Globus pallidus (tissue), 1 donor: ENCODE results near the gene CTNNA3.

Experiments used
- DNase-seq: peaks from one replicate; pipeline ENCODE4 v3.0.0-alpha.2; 2015; ENCODE audit warnings: low spot score

The CTNNA3 gene

GRCh38 chr10:66294538-66294937 lies 1401.5 kb downstream of the CTNNA3 start:
- DNase-seq, result no peak

- no peak for DNase-seq
These were observed 1403.1 kb downstream of the CTNNA3 start for GRCh38 chr10:66292922-66293321.

- DNase-seq, result no peak
These were observed 1403.5 kb downstream of the CTNNA3 start for GRCh38 chr10:66292456-66292855.

GRCh38 chr10:66291133-66291532 lies 1404.9 kb downstream of the CTNNA3 start:
- DNase-seq, result no peak

GRCh38 chr10:66284621-66285020 lies 1411.4 kb downstream of the CTNNA3 start:
- no peak for DNase-seq

- no peak for DNase-seq
These were observed 1412.0 kb downstream of the CTNNA3 start for GRCh38 chr10:66283874-66284464.

GRCh38 chr10:66283064-66283463 lies 1412.9 kb downstream of the CTNNA3 start:
- DNase-seq, result no peak

GRCh38 chr10:66281327-66281726 lies 1414.7 kb downstream of the CTNNA3 start:
- DNase-seq, result no peak

- no peak for DNase-seq
These were observed 1418.5 kb downstream of the CTNNA3 start for GRCh38 chr10:66277481-66277880.

- no peak for DNase-seq
These were observed 1422.0 kb downstream of the CTNNA3 start for GRCh38 chr10:66273966-66274519.

GRCh38 chr10:66265398-66265797 lies 1430.6 kb downstream of the CTNNA3 start:
- DNase-seq, result no peak

- DNase-seq, result no peak
These were observed 1436.2 kb downstream of the CTNNA3 start for GRCh38 chr10:66259836-66260235.

- no peak for DNase-seq
These were observed 1437.3 kb downstream of the CTNNA3 start for GRCh38 chr10:66258693-66259092.

GRCh38 chr10:66257801-66258200 lies 1438.2 kb downstream of the CTNNA3 start:
- no peak for DNase-seq

- peak; percentile 32 for DNase-seq
These were observed 1443.0 kb downstream of the CTNNA3 start for GRCh38 chr10:66252986-66253385.

- DNase-seq, result no peak
These were observed 1449.8 kb downstream of the CTNNA3 start for GRCh38 chr10:66246177-66246576.

- no peak for DNase-seq
These were observed 1451.0 kb downstream of the CTNNA3 start for GRCh38 chr10:66244953-66245352.

- DNase-seq, result no peak
These were observed 1453.1 kb downstream of the CTNNA3 start for GRCh38 chr10:66242885-66243284.

- no peak for DNase-seq
These were observed 1456.9 kb downstream of the CTNNA3 start for GRCh38 chr10:66239062-66239461.

GRCh38 chr10:66238343-66238742 lies 1457.7 kb downstream of the CTNNA3 start:
- no peak for DNase-seq

- DNase-seq, result no peak
These were observed 1461.1 kb downstream of the CTNNA3 start for GRCh38 chr10:66234872-66235271.

GRCh38 chr10:66228887-66229286 lies 1467.1 kb downstream of the CTNNA3 start:
- DNase-seq, result no peak

- DNase-seq, result no peak
These were observed 1472.3 kb downstream of the CTNNA3 start for GRCh38 chr10:66223656-66224055.

- no peak for DNase-seq
These were observed 1473.4 kb downstream of the CTNNA3 start for GRCh38 chr10:66222462-66223046.
